ENCODE measurements around the gene SH3RF1. TPM values are rescaled to one million over a fixed set of nuclear protein-coding genes. Genes with fewer than 3 reads are reported as not detected.
A peak's percentile ranks its signal among the peaks of the same experiment; 100 is the strongest.

Gene SH3RF1
- total RNA-seq, 4 donors from 2014 or later, result 10.6 to 17.9 (median 13.3) TPM

DNA sequence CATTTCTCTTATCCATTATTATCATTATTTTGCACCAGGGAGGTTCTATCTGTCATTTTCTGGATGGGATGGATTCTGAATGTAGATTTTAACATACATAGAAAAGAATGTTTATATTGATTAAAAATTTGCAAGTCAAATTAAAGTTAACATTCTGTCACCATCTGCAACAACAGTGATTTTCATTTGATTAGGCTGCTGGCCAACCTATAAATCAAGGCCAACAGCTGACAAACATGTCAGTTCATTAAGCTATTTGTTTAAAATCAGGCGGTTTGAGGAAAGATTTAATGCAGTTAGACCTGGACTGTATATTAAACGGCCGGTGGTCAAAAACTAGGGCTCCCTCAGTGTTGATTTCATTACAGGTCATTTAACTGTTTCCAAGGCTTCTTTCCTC lies 151.2 kb downstream of the SH3RF1 start:
- no peak for DNase-seq (ENCODE audit: low spot score in 2 of 2)
- Histone ChIP-seq H3K36me3 (peaks cover 0 to 57% (median 0%) of the 10 kb centered on the region in 3 donors), H3K27me3 (no peaks in the 10 kb centered on the region), H3K4me3 (no peak overlapping the region), H3K9me3 (no peaks in the 10 kb centered on the region), H3K27ac (no peak overlapping the region), H3K4me1 (peaks cover 0 to 7% (median 0%) of the 10 kb centered on the region in 4 donors)
- TF ChIP-seq, protein P1, sequence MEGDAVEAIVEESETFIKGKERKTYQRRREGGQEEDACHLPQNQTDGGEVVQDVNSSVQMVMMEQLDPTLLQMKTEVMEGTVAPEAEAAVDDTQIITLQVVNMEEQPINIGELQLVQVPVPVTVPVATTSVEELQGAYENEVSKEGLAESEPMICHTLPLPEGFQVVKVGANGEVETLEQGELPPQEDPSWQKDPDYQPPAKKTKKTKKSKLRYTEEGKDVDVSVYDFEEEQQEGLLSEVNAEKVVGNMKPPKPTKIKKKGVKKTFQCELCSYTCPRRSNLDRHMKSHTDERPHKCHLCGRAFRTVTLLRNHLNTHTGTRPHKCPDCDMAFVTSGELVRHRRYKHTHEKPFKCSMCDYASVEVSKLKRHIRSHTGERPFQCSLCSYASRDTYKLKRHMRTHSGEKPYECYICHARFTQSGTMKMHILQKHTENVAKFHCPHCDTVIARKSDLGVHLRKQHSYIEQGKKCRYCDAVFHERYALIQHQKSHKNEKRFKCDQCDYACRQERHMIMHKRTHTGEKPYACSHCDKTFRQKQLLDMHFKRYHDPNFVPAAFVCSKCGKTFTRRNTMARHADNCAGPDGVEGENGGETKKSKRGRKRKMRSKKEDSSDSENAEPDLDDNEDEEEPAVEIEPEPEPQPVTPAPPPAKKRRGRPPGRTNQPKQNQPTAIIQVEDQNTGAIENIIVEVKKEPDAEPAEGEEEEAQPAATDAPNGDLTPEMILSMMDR (IDR thresholded peaks at IDR 0.05), result no peak
- TF ChIP-seq EP300 (IDR thresholded peaks at IDR 0.05), result no peak
- TF ChIP-seq POLR2A (IDR thresholded peaks at IDR 0.05), result no peak
- whole genome bisulfite sequencing, 2 donors, result 69 to 77% methylated on average over 3 of the region's 3 CpGs

DNA sequence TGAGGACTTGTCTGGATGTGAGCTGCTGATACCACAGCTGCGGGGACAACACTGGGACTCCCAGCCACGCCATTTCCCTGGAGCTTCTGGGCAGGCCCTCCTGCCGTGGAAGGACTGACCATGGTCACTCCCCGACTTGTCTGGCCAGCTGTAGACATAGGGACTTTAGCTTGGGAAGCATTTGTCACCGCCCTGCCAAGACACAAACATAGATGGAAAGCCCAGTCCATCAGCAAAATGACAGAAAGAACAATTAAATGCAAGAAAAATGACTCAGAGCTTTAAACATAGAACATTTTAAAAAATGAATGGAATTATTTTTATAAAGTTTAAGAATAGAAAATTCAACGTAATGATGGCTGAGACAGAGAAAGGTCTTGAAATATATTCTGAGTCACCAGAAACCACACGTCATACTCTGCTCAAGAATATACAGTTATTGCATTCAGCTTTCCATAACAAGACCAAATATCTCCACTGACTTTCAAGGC lies 153.1 kb downstream of the SH3RF1 start:
- TF ChIP-seq, protein P1 (IDR thresholded peaks at IDR 0.05), result no peak
- TF ChIP-seq EP300 (IDR thresholded peaks at IDR 0.05), result no peak
- TF ChIP-seq POLR2A (IDR thresholded peaks at IDR 0.05), result no peak
- Histone ChIP-seq H3K36me3 (peaks cover 0 to 70% (median 0%) of the 10 kb centered on the region in 3 donors), H3K4me1 (peaks cover 0 to 6% (median 0%) of the 10 kb centered on the region in 4 donors), H3K27ac (peak overlapping the region in 2 of 4 donors; percentile 38 to 53), H3K27me3 (no peaks in the 10 kb centered on the region), H3K4me3 (no peak overlapping the region), H3K9me3 (no peaks in the 10 kb centered on the region)
- DNase-seq (ENCODE audit: low spot score in 2 of 2), result no peak
- 63 to 67% methylated on average over 7 of the region's 7 CpGs for WGBS, 2 donors

DNA sequence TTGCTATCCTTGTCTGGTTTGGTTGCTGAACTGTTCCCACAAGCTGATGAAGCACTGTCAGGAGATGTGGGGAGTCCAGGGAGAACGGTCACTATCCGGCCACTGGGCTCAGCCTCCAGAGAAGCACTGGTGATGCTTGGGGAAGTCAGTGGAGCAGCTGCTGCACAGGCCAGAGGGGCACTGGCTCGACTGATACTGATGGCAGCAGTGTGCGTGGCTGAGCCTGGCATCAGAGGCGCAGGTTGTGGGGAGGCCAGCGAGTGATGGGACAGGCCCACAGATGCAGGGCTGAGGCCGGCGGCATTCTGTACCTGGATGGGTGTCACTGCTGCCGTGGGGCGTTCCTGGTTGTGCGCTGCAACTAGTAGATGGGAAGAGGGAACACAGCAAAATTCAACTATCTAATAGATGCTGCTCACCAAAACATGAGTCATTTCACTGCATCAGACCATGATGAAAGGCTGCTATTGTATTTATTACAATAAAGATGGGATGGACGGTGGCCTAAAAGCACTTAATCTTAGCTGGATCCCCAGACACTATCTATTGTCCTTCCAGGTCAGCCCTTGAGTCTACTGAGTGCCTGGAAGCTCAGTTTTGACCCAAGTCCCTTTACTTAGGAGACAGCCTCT lies 154.4 kb downstream of the SH3RF1 start:
- TF ChIP-seq, protein P1 (IDR thresholded peaks at IDR 0.05), result no peak
- H3K4me1 ChIP-seq, result peaks cover 0 to 2% (median 0%) of the 10 kb centered on the region in 4 donors
- DNase-seq (ENCODE audit: low spot score in 2 of 2), result no peak
- no peak overlapping the region for H3K4me3 ChIP-seq
- no peaks in the 10 kb centered on the region for H3K9me3 ChIP-seq
- peak overlapping the region in 1 of 4 donors; percentile 39 for H3K27ac ChIP-seq
- WGBS, 2 donors, result 89 to 94% methylated on average over 12 of the region's 12 CpGs
- peaks cover 0 to 69% (median 0%) of the 10 kb centered on the region in 3 donors for H3K36me3 ChIP-seq
- H3K27me3 ChIP-seq, result no peaks in the 10 kb centered on the region

DNA sequence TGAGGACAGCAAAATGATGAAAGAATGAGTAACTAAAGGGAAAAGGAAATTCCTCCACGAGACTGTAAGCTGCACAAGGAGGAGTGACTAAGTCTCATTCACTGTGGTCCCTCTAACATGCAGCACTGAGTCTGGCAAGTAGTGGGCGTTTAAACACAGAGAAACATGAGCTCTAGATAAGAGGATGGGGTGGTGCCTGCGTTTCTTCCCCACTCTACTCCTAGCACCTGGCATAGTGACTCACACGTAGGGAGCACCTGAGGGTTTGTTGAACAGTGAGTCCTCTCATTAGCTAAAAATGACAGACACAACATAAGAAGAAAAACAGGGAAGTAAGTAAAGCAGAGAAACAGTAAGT lies 154.9 kb downstream of the SH3RF1 start:
- WGBS, 2 donors, result 50 to 61% methylated on average over 4 of the region's 4 CpGs

More for the DNA sequence above, 154.9 kb downstream of the SH3RF1 start:
- no peaks in the 10 kb centered on the region for H3K9me3 ChIP-seq
- peaks cover 0 to 2% (median 0%) of the 10 kb centered on the region in 4 donors for H3K4me1 ChIP-seq
- peak overlapping the region in 1 of 4 donors; percentile 39 for H3K27ac ChIP-seq
- TF ChIP-seq POLR2A (IDR thresholded peaks at IDR 0.05) (no peak), EP300 (IDR thresholded peaks at IDR 0.05) (no peak)
- TF ChIP-seq, protein P1 (IDR thresholded peaks at IDR 0.05), result no peak
- H3K27me3 ChIP-seq, result no peaks in the 10 kb centered on the region
- no peak overlapping the region for H3K4me3 ChIP-seq
- DNase-seq (ENCODE audit: low spot score in 2 of 2), result no peak
- H3K36me3 ChIP-seq, result peaks cover 0 to 68% (median 0%) of the 10 kb centered on the region in 3 donors
